Smooth muscle cell (in vitro differentiated cells): ENCODE results near the gene AP5S1. TPM values are rescaled to one million over a fixed set of nuclear protein-coding genes. Genes with fewer than 3 reads are reported as not detected.
A peak's percentile ranks its signal among the peaks of the same experiment; 100 is the strongest.

Experiments used
- DNase-seq: peaks from one replicate; lab custom pipeline; 2025; ENCODE audit not compliant: unreplicated experiment; lab: John Stamatoyannopoulos, UW
- H2AFZ ChIP-seq: fragments of 200-600 bp; sonication (generic); 2 replicates; pipeline ENCODE4 v1.6.0; 2016; ENCODE audit warnings: antibody characterized with exemption, low read depth, mild to moderate bottlenecking
- H3F3A ChIP-seq: fragments of 200-600 bp; sonication (generic); 2 replicates; pipeline ENCODE4 v1.6.0; 2017; ENCODE audit warnings: antibody characterized with exemption, low read depth
- H3K27ac ChIP-seq: fragments of 200-600 bp; sonication (generic); 2 replicates; pipeline ENCODE4 v1.5.1; 2016; ENCODE audit warnings: low read depth, mild to moderate bottlenecking
- H3K27me3 ChIP-seq: fragments of 200-600 bp; sonication (generic); 2 replicates; pipeline ENCODE4 v1.6.1; 2016; ENCODE audit warnings: low read depth, mild to moderate bottlenecking
- H3K36me3 ChIP-seq: fragments of 200-600 bp; sonication (generic); 2 replicates; pipeline ENCODE4 v1.5.1; 2016; ENCODE audit warnings: low read depth
- H3K4me1 ChIP-seq: fragments of 200-600 bp; sonication (generic); 2 replicates; pipeline ENCODE4 v1.5.1; 2016; ENCODE audit warnings: low read depth
- H3K4me2 ChIP-seq: fragments of 200-600 bp; sonication (generic); 2 replicates; pipeline ENCODE4 v1.6.0; 2016; ENCODE audit warnings: mild to moderate bottlenecking
- H3K4me3 ChIP-seq: fragments of 200-600 bp; sonication (generic); 2 replicates; pipeline ENCODE4 v1.5.1; 2016; ENCODE audit warnings: mild to moderate bottlenecking
- H3K79me2 ChIP-seq: fragments of 200-600 bp; sonication (generic); 2 replicates; pipeline ENCODE4 v1.6.0; 2016; ENCODE audit warnings: low read depth, mild to moderate bottlenecking
- H3K9ac ChIP-seq: fragments of 200-600 bp; sonication (generic); 2 replicates; pipeline ENCODE4 v1.6.0; 2016; ENCODE audit warnings: low read depth
- H3K9me3 ChIP-seq: fragments of 200-600 bp; sonication (generic); replicated peaks from 2 replicates; pipeline ENCODE4 v1.5.1; 2016; ENCODE audit warnings: low read depth
- H4K20me1 ChIP-seq: fragments of 200-600 bp; sonication (generic); 2 replicates; pipeline ENCODE4 v1.6.0; 2016; ENCODE audit warnings: low read depth
- CTCF ChIP-seq: fragments of 200-600 bp; sonication (generic); IDR thresholded peaks from 2 replicates; pipeline ENCODE4 v1.5.1; 2017; ENCODE audit warnings: borderline replicate concordance, mild to moderate bottlenecking, antibody characterized with exemption; ENCODE audit not compliant: insufficient read depth, poor library complexity, severe bottlenecking
- WGBS: methylation state at CpG from one replicate; pipeline ENCODE4 v1.1.7; 2016; ENCODE audit warnings: low lambda C conversion rate; 5-methylcytosine and 5-hydroxymethylcytosine counted together
- polyA plus RNA-seq: library from polyadenylated mRNA; unstranded; fragments of >200 nt; fragmentation: Nextera tagmentation; extraction: Ambion mirVana; gene quantifications from 2 replicates; pipeline ENCODE4 v1.2.1, GENCODE V29; 2016
- total RNA-seq: library from RNA; depleted of rRNA; stranded (reverse); fragments of >200 nt; gene quantifications from 2 replicates; pipeline ENCODE4 v1.2.3, GENCODE V29; 2014

AP5S1 gene
- total and polyA plus RNA-seq, 2 experiments from 2014 or later, result 3.1 to 14.7 TPM

GRCh38 chr20:3794701-3795420 lies 25.5 kb upstream of the AP5S1 start:
- no peak for DNase-seq
- Histone ChIP-seq H3K4me3 (peak overlapping the region; percentile 73), H3K27ac (no peak overlapping the region), H3K9ac (no peak overlapping the region), H3F3A (no peaks in the 10 kb centered on the region), H3K4me1 (peaks cover 18% of the 10 kb centered on the region), H3K79me2 (no peaks in the 10 kb centered on the region), H3K4me2 (peak overlapping the region; percentile 94), H4K20me1 (peaks cover 5% of the 10 kb centered on the region), H3K9me3 (no peaks in the 10 kb centered on the region), H3K27me3 (no peaks in the 10 kb centered on the region), H2AFZ (no peak overlapping the region), H3K36me3 (no peaks in the 10 kb centered on the region)
- no peak for TF ChIP-seq CTCF
- 88% methylated on average over 25 of the region's 25 CpGs for WGBS

- peak; percentile 63 for DNase-seq
- Histone ChIP-seq H3K4me3 (peak within 1 kb of the TSS; percentile 73), H3K9me3 (no peaks in the 10 kb centered on the region), H3K4me2 (peak within 1 kb of the TSS; percentile 94), H3K36me3 (no peaks in the 10 kb centered on the region), H2AFZ (peak within 1 kb of the TSS; percentile 89), H3F3A (no peaks in the 10 kb centered on the region), H3K79me2 (no peaks in the 10 kb centered on the region), H3K27me3 (no peaks in the 10 kb centered on the region), H4K20me1 (peaks cover 5% of the 10 kb centered on the region), H3K9ac (peak within 1 kb of the TSS; percentile 83), H3K27ac (peak within 1 kb of the TSS; percentile 70), H3K4me1 (peaks cover 23% of the 10 kb centered on the region)
- 5% methylated on average over 46 of the region's 69 CpGs for WGBS
- TF ChIP-seq CTCF, result peak; percentile 32
Observed at GRCh38 chr20:3795511-3796468, 24.6 kb upstream of the AP5S1 start, which contains the start of gene CDC25B. TSS of gene CDC25B (plus strand) at chr20:3796310. CDS start at chr20:3796532, 222 bp downstream.

- peak overlapping the region; percentile 1 for H3K9ac ChIP-seq
- peak overlapping the region; percentile 94 for H3K4me2 ChIP-seq
- no peaks in the 10 kb centered on the region for H3K27me3 ChIP-seq
- no peaks in the 10 kb centered on the region for H3K79me2 ChIP-seq
- no peak overlapping the region for H3K27ac ChIP-seq
- TF ChIP-seq CTCF, result no peak
- no peaks in the 10 kb centered on the region for H3K9me3 ChIP-seq
- no peak for DNase-seq
- peaks cover 5% of the 10 kb centered on the region for H4K20me1 ChIP-seq
- peaks cover 23% of the 10 kb centered on the region for H3K4me1 ChIP-seq
- H3K36me3 ChIP-seq, result no peaks in the 10 kb centered on the region
- no peaks in the 10 kb centered on the region for H3F3A ChIP-seq
- WGBS, result 13% methylated on average over 27 of the region's 33 CpGs
- H2AFZ ChIP-seq, result no peak overlapping the region
- H3K4me3 ChIP-seq, result peak overlapping the region; percentile 73
Observed at GRCh38 chr20:3796477-3797225, 23.7 kb upstream of the AP5S1 start.
